Loucy (cell line): ENCODE results near the gene OLFM1.

ENCODE experiments used
- CTCF ChIP-seq: fragments of 200-600 bp; sonication (generic); conservative IDR thresholded peaks from 2 replicates; pipeline ENCODE4 v1.5.1; 2014; ENCODE audit warnings: mild to moderate bottlenecking, antibody characterized with exemption, low read length
- EZH2phosphoT487 ChIP-seq: fragments of 200-600 bp; IDR thresholded peaks from 2 replicates; pipeline ENCODE4 v1.6.1; 2018; ENCODE audit warnings: antibody characterized with exemption, mild to moderate bottlenecking, moderate library complexity, borderline replicate concordance

GRCh38 chr9:135085830-135086546, 1.5 kb upstream of the OLFM1 start:
- TF ChIP-seq CTCF (peak; percentile 91), EZH2phosphoT487 (no peak)
